ENCODE results near the gene RFPL2. TPM values are rescaled to one million over a fixed set of nuclear protein-coding genes. Genes with fewer than 3 reads are reported as not detected.
"Not testable (repeated sequence)": the region's sequence is repeated elsewhere in the genome, so short reads cannot be mapped to it uniquely, and the experiment has no call there.

The RFPL2 gene
- total RNA-seq, 1 donor, result not detected

DNA sequence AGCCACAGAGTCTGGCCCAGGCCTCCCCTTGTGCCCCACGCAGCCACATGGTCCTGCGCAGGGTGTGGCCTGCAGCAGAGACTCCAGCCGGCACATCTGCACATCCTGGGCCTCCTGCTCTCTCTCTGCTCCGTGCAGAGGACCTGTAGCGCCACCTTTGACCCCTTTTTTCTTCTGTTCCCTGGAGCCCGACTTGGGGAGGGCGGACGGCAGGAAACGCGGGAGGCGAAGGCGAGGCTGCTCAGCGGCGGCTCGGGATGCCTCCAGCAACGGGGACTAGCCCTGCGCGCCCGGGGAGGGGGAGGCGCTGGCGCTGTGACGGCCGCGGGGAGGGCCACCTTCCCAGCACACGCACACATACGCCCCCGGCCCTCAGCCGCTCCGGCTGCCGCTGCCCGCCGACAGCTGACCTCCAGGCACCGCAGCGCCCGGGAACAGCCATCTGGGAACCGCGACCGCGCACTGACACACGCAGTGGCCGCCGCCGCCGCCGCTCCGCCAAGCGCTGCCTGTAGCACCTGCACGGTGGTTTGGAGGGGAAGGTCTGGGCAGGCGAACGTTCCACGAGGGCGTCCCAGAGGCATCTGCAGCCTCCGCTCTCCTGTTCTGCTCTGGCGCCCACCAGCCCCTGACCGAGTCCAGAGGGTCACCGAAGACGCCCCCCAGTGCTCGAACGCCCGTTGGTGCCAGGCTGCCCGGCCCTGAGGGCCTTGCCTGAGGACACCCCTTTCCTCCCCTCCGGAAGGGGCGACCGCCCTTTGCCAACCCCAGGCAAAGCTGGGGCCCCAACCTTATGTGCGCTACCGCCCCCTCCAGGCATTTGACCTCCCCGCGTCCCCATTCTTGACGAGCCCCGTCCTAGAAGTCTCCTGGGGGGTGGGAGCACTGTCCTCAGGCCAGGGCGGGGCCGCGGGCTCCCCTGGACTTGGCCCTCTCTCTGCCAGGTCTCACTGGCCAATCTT, 28.9 kb downstream of the RFPL2 start:
- peak in 1 of 3 donors; percentile 3 for DNase-seq (ENCODE audit: low read depth in 2 of 3, low spot score in 2 of 3)

DNA sequence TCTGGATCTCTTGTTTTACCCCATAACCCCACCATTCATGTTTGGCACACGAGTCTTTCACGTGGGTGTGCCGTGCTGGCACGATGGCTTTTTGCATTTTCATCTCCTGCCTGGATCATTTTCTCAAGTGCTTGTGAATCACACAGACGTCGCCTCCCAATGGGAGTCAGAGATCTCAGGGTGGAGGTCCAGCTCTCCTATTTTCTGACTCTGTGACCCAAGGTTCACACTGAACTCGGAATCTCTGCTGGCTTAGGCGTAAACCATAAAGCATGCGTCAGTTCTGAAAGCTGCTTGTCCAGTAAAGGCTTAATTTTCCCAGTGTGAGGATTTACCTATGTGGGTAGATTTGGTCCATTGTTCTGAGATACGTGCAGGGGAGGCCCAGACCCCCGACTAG, 29.8 kb downstream of the RFPL2 start:
- DNase-seq (ENCODE audit: low read depth in 2 of 3, low spot score in 2 of 3), result no peak

DNA sequence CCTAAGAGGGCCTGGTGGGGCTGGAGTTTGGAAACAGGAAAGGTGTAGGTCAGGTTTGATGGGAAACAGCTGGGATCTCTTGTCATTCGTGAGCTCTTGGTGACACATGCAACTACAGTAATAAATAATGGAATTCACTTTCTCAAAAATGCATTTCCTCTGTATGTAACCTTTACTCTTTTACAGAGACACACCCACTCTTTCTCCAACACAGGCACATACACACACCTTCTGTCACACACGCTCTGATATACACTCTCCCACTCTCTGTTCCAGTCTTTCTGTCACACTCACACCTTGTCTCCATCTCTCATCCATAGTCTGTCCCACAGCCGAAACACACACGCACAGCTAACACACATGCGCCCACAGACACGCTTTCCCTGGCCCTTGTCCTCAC, 39.2 kb downstream of the RFPL2 start:
- DNase-seq (ENCODE audit: low read depth in 2 of 3, low spot score in 2 of 3), result no peak

DNA sequence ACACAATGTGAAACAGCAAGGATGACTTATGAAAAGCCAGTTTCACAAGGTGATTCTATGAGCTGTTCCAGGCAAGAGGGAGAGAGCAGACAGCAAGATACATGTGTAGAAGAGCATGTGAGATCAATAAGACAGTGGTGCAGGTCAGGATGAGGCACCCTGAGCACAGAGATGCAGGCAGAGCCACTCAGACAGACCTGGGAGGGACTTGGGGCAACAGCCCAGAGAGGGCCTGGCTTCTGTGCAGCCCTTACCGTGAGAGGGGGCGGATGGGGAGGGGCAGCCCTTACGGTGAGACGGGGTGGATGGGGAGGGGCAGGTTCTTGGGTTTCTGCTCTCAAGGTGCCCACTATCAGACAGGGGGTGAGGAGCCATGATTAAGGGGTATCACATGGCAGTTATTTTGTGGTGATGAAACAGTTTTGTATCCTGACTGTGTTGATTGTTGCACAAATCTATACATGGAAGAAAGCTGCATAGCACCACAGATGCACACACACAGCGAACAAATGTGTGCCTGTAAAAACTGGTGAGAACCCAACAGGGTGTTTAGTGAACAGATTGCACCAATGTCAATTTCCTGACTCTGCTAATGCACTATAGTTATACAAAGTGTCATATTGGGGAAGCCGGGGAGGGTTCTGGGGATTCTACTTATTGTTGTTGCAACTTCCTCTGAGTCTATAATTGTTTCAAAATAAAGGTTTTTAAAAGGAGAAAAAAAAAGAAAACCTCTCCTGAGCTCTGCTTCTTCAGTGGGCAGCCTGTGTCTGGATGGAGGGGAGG, 40.6 kb downstream of the RFPL2 start:
- DNase-seq (ENCODE audit: low read depth in 2 of 3, low spot score in 2 of 3), result peak in 1 of 3 donors; percentile 4

DNA sequence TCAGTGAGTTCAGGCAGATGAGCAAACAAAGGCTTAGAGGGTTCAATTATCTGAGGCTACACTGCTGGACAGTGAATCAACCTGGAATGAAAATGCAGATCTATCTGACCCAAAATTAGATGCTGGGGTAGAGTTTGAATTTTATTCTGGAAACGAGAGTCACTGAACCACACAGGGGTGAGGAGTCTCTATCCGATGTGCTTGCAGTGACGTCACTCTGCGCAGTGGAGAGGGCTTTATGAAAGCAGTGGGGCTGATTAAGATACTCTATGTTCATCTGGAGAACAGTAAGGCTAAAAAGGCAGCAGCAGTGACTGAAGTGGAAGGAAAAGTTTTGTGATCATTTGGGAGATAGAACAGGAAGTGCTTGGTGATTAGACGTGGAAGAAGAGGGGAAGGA, 44.5 kb downstream of the RFPL2 start:
- DNase-seq (ENCODE audit: low read depth in 2 of 3, low spot score in 2 of 3), result not testable (repeated sequence)

DNA sequence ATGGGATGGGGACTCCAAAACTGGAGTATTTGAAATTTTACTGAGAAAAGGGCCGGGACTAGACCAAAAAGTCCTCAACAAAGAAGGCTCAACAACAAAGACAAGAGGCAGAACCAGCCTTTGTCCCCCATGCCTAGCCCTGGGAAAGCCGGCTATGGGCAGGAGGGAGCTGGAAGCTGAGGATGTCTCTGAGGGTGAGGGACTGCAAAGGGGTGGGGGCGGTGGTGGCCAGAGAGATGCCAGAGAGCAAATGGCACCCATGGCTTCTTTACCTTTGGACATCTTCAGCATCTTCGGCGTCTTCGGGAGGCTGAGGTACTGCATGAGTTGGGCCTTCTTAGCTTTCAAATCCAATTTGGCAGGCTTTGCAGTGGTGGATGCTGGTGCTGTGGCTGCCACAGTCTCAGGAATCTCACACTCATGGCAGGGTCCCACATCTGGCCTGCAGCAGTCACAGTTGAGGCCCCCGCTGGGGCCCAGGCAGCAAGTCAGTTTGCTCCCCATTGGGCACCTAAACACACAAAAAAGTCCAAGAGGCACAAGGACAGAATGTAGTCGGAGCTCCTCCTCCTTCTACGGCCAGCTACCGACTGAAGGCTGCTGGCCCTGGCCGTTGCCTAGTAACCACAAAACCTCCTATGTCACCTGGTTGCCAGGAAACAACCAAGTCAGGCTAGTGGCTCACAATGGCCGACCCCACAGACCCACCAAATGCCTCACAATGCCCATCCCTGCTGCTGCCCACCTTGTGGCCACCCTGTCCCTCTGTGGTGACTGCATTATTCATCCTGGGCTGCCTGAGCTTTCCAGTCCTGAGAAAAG, 46.0 kb downstream of the RFPL2 start, which contains the start of gene C22orf42:
C22orf42 (minus strand) TSS at position 592 of the 822 bp plus-strand sequence; CDS start at position 504, 88 bp downstream.
- DNase-seq (ENCODE audit: low read depth in 2 of 3, low spot score in 2 of 3), result no peak

DNA sequence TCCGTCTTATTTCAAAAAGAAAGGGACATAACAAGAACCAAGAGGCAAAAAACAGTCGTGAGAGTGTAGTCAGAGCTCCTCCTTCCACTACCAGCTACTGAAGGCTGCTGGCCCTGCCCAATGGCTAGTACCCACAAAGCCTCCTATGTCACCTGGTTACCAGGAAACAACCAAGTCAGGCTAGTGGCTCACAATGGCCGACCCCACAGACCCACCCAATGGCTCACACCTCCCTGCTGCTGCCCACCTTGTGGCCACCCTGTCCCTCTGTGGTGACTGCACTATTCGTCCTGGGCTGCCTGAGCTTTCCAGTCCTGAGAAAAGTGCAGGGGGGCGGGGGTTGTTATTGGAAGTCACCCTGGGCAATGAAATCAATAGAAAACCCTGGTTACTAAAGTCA, 47.2 kb downstream of the RFPL2 start:
- not testable (repeated sequence) for DNase-seq (ENCODE audit: low read depth in 2 of 3, low spot score in 2 of 3)

DNA sequence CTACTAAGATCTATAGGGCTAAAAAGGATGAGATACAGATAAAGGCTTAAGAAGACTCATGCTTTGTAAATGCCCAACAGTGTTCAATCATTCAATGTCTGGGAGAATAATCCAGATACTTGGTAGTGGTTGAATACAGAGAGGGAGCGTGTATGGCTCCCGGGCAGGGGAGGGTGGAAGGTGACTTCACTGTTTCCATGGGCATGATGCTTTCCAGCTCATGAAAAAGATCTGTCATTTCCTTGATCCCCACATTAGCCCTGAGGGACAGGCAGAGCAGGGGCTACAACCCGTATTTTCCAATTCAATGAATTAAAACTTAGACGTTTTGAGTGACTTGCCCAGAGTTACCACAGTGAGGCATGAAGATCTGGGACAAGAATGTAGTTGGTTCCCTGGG, 50.1 kb downstream of the RFPL2 start:
- DNase-seq (ENCODE audit: low read depth in 2 of 3, low spot score in 2 of 3), result not testable (repeated sequence)

DNA sequence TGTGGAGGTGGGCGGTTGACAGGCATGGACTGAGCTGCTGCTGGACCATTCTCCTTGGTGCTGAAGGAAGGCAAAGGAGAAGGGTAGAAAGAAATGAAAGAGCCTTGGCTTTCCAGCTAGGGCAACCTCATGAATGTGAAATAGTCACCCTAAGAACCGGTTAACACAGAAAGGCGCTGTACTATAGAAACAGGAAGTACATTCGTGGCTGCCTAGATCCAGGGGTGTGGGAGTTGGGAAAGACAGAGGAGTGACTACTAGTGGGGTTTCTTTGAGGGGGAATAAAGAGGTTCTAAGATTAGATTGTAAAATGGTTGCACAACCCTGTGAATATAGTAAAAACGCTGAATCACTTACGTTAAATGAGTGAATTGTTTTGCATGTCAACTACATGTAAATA, 53.2 kb downstream of the RFPL2 start:
- not testable (repeated sequence) for DNase-seq (ENCODE audit: low read depth in 2 of 3, low spot score in 2 of 3)

DNA sequence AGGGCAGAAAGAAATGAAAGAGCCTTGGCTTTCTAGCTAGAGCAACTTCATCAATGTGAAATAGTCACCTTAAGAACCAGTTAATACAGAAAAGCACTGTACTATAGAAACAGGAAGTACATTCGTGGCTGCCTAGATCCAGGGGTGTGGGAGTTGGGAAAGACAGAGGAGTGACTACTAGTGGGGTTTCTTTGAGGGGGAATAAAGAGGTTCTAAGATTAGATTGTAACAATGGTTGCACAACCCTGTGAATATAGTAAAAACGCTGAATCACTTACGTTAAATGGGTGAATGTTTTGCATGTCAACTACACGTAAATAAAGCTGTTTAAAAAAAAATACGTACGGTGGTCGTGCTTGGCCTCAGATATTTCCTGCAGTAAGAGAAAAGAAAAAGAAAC, 54.2 kb downstream of the RFPL2 start:
- DNase-seq (ENCODE audit: low read depth in 2 of 3, low spot score in 2 of 3), result not testable (repeated sequence)

DNA sequence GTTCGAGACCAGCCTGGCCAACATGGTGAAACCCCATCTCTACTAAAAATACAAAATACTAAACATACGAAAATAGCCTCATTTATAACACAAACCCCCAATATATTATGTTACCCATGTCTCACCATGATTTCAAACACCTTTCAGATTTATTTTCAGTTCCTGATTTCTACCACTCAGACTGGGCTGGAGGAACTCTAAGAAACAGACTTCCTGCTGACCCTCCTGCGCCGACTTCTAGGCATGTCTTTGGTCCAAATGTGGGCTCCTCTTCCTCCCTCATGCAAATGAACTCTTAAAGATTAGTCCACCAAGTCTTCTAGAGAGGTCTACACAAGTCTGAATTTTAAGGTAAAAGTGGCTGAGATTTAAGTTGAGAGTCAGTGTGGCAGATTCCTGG, 56.5 kb downstream of the RFPL2 start:
- DNase-seq (ENCODE audit: low read depth in 2 of 3, low spot score in 2 of 3), result not testable (repeated sequence)

DNA sequence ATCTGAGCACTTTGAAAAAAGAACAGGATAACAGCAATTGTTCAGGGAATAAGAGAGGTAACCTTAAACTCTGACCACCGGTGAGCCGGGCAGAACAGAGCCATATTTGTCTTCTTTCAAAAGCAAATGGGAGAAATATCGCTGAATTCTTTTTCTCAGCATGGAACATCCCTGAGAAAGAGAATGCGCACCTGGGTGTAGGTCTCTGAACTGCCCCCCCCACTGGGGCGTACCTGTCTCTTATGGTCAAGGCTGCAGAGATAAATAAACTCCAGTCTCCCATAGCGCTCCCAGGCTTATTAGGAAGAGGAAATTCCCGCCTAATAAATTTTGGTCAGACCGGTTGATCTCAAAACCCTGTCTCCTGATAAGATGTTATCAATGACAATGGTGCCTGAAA, 57.7 kb downstream of the RFPL2 start:
- DNase-seq (ENCODE audit: low read depth in 2 of 3, low spot score in 2 of 3), result not testable (repeated sequence)

DNA sequence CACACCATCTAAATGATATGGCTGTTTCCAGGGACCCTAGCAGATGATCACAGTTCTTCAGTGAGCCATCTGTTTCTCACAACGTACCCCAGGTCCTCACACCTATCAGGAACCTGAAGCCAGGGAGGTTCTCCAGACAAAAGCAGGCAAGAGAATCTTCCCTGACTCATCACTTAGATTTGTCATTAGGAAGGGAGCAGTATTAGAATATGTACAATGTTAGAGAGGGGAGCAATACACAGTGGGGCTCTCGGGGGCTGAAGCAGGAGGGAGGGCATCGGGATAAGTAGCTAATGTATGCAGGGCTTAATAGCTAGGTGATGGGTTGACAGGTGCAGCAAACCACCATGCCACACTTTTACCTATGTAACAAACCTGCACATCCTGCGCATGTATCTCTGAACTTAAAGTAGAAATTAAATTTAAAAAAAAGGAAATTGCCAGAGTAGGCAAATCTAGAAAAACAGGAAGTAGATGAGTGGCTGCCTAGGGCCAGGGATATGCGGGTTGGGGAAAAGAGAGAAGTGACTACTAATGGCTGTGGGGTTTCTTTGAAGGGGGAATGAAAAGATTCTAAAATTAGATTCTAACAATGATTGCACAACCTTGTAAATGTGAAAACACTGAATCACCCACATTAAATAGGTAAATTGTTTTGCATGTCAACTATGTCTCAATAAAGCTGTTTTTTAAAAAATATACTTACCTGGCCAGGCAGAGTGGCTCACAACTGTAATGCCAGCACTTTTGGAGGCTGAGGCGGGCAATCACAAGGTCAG, 60.2 kb downstream of the RFPL2 start:
- peak in 2 of 3 donors; percentile 65 to 88 for DNase-seq (ENCODE audit: low read depth in 2 of 3, low spot score in 2 of 3)

DNA sequence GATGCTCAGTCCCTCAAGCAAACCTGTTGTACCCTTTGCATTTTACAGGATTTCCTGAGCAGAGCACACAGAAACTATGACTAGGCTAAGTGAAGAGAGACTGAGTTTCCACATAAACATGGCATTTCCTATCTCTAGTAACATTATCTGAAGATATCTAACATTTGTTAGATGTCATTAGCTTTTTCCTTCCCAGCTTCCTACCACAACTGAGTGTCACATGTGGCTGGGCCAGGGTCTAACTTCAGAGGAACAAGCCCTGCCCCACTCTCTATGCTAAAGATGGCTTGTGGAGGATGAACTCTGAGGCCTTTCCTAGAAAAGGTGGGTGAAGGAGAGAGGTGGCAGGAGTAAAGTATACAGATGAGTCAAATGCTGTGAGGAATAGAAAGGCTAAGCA, 62.3 kb downstream of the RFPL2 start:
- no peak for DNase-seq (ENCODE audit: low read depth in 2 of 3, low spot score in 2 of 3)

DNA sequence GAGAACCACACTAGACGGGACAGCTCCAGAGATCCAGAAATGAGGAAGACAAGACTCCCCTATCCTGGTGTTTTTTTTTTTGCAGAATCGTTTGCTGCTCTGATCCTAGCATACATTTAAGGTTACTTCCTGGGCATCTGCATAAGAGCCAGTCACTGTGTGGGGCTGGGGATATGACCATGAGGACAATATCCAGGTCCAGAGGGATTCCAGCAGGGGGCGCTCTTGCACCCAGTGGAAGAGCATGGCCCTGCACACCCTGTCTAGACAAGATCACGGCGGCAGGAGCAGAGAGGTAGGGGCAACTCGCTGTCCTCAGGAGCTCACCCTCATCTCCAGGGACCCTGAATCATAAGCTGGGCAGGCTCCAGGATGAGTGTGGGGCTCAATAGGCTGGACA, 64.2 kb downstream of the RFPL2 start:
- DNase-seq (ENCODE audit: low read depth in 2 of 3, low spot score in 2 of 3), result not testable (repeated sequence)

Small RNA genes within 50 kb of the gene (small RNA-seq; reads per million reads assigned to genes)
- not detected for gene RF02171

Other genes starting within 250 kb of the RFPL2 start
- gene SLC5A1, start 161.8 kb downstream of the RFPL2 start, total RNA-seq, result not detected
- not detected for gene C22orf42, start 45.8 kb downstream of the RFPL2 start, total RNA-seq
- gene SLC5A4, start 50.3 kb upstream of the RFPL2 start, total RNA-seq, result not detected
- not detected for gene RFPL3, start 152.8 kb upstream of the RFPL2 start, total RNA-seq
- gene RTCB, start 207.2 kb upstream of the RFPL2 start, total RNA-seq, result 77.0 TPM

Measured in hematopoietic multipotent progenitor cell (in vitro differentiated cells).